Parathyroid adenoma (tissue), 2 donors: ENCODE measurements around the gene KRT14.

Experiments used
- H2AFZ ChIP-seq: fragments of 300-600 bp; sonication (generic); one replicate; pipeline ENCODE4 v1.7.0; 2017; ENCODE audit warnings: antibody characterized with exemption, mild to moderate bottlenecking
- H3K27ac ChIP-seq: fragments of 300-600 bp; sonication (generic); one replicate; pipeline ENCODE4 v1.7.0; 2017
- H3K27me3 ChIP-seq: fragments of 300-600 bp; sonication (generic); one replicate; pipeline ENCODE4 v1.7.0; 2017; ENCODE audit warnings: low read length; ENCODE audit not compliant: control insufficient read depth, insufficient read depth
- H3K36me3 ChIP-seq: fragments of 300-600 bp; sonication (generic); one replicate; pipeline ENCODE4 v1.7.0; 2017; ENCODE audit warnings: low read length; ENCODE audit not compliant: control insufficient read depth, insufficient read depth
- H3K4me1 ChIP-seq: fragments of 300-600 bp; sonication (generic); one replicate; pipeline ENCODE4 v1.7.0; 2017; ENCODE audit warnings: control low read depth
- H3K4me2 ChIP-seq: fragments of 300-600 bp; sonication (generic); one replicate; pipeline ENCODE4 v1.7.0; 2017; ENCODE audit warnings: low read length
- H3K4me3 ChIP-seq: fragments of 300-600 bp; sonication (generic); one replicate; pipeline ENCODE4 v1.7.0; 2017; ENCODE audit warnings: low read depth, low read length
- H3K79me2 ChIP-seq: fragments of 300-600 bp; sonication (generic); one replicate; pipeline ENCODE4 v1.7.0; 2017; ENCODE audit warnings: control low read depth
- H3K9ac ChIP-seq: fragments of 300-600 bp; sonication (generic); one replicate; pipeline ENCODE4 v1.7.0; 2017; ENCODE audit warnings: mild to moderate bottlenecking
- H3K9me3 ChIP-seq: fragments of 300-600 bp; sonication (generic); one replicate; pipeline ENCODE4 v1.7.0; 2017; ENCODE audit warnings: low read length; ENCODE audit not compliant: control insufficient read depth
- CTCF ChIP-seq: fragments of 300-600 bp; sonication (generic); IDR thresholded peaks from one replicate; pipeline ENCODE4 v1.7.0; 2017; ENCODE audit warnings: antibody characterized with exemption, mild to moderate bottlenecking
- donor health status: primary hyperparathyroidism.

The KRT14 gene

DNA sequence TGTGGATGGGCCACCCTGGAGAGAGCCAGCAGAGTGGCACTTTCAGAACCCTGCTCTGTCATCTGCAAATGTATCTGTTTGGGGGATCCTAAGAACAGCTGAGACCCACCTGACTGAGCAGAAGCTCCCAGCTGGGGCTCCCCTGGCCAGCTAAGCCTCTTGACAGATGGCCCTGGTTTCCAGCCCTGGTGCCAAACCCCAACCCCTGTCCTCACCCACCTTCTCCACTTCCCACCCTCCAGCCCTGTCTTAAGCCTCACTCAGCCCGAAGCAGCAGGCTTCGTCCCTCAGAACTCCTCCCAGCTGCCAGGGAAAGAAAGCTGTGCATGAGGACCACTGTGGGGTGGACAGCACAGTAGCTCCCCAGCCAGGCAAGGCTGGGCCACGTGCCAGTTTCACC, 11.4 kb downstream of the KRT14 start:
- no peak overlapping the region for H3K4me3 ChIP-seq
- no peaks in the 10 kb centered on the region for H3K79me2 ChIP-seq
- H3K27me3 ChIP-seq, result no peaks in the 10 kb centered on the region
- H3K9me3 ChIP-seq, result no peaks in the 10 kb centered on the region
- H3K27ac ChIP-seq, result no peak overlapping the region
- no peak for TF ChIP-seq CTCF
- no peak overlapping the region for H3K9ac ChIP-seq
- H3K4me2 ChIP-seq, result no peak overlapping the region
- no peak overlapping the region for H2AFZ ChIP-seq
- H3K36me3 ChIP-seq, result no peaks in the 10 kb centered on the region
- H3K4me1 ChIP-seq, result no peaks in the 10 kb centered on the region

DNA sequence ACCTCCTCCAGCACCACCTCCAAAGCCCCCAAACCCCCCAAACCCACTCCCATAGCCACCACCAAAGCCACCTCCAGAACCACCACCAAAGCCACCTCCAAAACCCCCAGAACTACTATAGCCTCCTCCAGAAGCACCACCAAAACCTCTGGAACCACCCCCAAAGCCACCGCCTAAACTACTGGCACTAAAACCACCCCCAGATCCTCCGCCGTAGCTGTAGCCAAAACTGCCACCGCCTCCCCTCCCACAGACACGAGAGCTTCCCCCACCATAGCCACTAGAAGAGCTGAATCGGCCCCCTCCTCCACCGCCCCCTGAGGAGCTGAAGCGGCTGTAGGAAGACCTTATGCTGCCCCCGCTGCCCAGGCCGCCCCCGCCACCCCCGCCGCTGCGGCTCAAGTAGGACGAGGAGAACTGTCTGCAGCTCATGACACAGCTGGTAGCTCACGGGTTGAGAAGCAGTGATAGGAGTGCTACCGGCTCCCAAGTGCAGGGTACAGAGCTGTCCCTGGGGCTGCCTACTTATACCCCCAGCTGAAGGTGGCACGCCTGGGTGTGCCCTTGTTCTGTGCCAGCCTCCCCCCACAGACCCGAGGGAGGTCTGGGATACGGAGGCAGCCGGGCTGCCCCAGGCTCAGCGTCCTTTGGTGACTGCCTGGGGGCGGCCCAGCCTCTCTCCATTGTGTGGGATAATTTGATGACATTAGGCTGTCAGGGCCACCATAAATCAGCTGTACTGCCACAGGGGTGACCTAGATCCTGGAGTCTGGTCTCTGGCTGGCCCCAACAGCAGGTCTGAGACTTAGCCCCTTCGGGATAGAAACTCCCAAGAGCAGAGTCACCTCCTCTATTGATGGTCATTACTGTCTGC, 14.9 kb downstream of the KRT14 start, which contains the start of gene KRT9:
TSS of gene KRT9 (minus strand) at position 499 of the 874 bp plus-strand sequence. CDS start at position 432, 67 bp downstream.
- Histone ChIP-seq H3K4me2 (no peak within 1 kb of the TSS), H3K36me3 (no peaks in the 10 kb centered on the region), H3K9me3 (no peaks in the 10 kb centered on the region), H3K4me1 (no peaks in the 10 kb centered on the region), H3K9ac (no peak within 1 kb of the TSS), H3K79me2 (no peaks in the 10 kb centered on the region), H3K4me3 (no peak within 1 kb of the TSS), H3K27ac (no peak within 1 kb of the TSS), H2AFZ (no peak within 1 kb of the TSS), H3K27me3 (no peaks in the 10 kb centered on the region)
- no peak for TF ChIP-seq CTCF

GRCh38 chr17:41567317-41567716, 19.4 kb downstream of the KRT14 start:
- Histone ChIP-seq H3K79me2 (no peaks in the 10 kb centered on the region), H3K36me3 (no peaks in the 10 kb centered on the region), H3K27me3 (no peaks in the 10 kb centered on the region), H2AFZ (no peak overlapping the region), H3K27ac (no peak overlapping the region), H3K4me3 (no peak overlapping the region), H3K9me3 (no peaks in the 10 kb centered on the region), H3K4me1 (peaks cover 6% of the 10 kb centered on the region), H3K4me2 (no peak overlapping the region), H3K9ac (no peak overlapping the region)
- no peak for TF ChIP-seq CTCF

GRCh38 chr17:41565338-41565737, 21.4 kb downstream of the KRT14 start:
- Histone ChIP-seq H3K9ac (no peak overlapping the region), H3K27ac (no peak overlapping the region), H3K4me2 (no peak overlapping the region), H3K4me1 (peaks cover 6% of the 10 kb centered on the region), H3K9me3 (no peaks in the 10 kb centered on the region), H2AFZ (no peak overlapping the region), H3K79me2 (no peaks in the 10 kb centered on the region), H3K27me3 (no peaks in the 10 kb centered on the region), H3K4me3 (no peak overlapping the region), H3K36me3 (no peaks in the 10 kb centered on the region)
- TF ChIP-seq CTCF, result no peak
